Prostate gland (tissue), 2 donors: ENCODE measurements around the gene ABL1. TPM values are rescaled to one million over a fixed set of nuclear protein-coding genes. Genes with fewer than 3 reads are reported as not detected.
A peak's percentile ranks its signal among the peaks of the same experiment; 100 is the strongest.

Source experiments
- DNase-seq: peaks from one replicate; pipeline ENCODE4 v3.0.0-alpha.2; 2019; ENCODE audit warnings: low spot score
- H3K27ac ChIP-seq, 2 donors: fragments of 200-600 bp; sonication (generic); 2 replicates each; pipeline ENCODE4 v1.5.1; 2017 to 2019
- H3K27me3 ChIP-seq: fragments of 200-600 bp; sonication (generic); replicated peaks from 2 replicates; pipeline ENCODE4 v1.5.1; 2019; ENCODE audit not compliant: insufficient read depth
- H3K36me3 ChIP-seq, 2 donors: fragments of 200-600 bp; sonication (generic); 1 replicate in 1 of 2; 2 replicates in 1 of 2; pipeline versions ENCODE4 v1.5.1 to v1.8.1; 2017 to 2019
- H3K4me1 ChIP-seq: fragments of 200-600 bp; sonication (generic); replicated peaks from 2 replicates; pipeline ENCODE4 v1.5.1; 2019
- H3K4me3 ChIP-seq, 2 donors: fragments of 200-600 bp; sonication (generic); 2 replicates each; pipeline ENCODE4 v1.5.1; 2017 to 2019
- H3K9me3 ChIP-seq: fragments of 200-600 bp; sonication (generic); 2 replicates; pipeline ENCODE4 v1.5.1; 2017
- POLR2A ChIP-seq: fragments of 450-650 bp; IDR thresholded peaks from one replicate; pipeline ENCODE4 v1.6.1; 2016; ENCODE audit warnings: antibody characterized with exemption, mild to moderate bottlenecking
- POLR2AphosphoS5 ChIP-seq: sonication (generic); formaldehyde crosslinking; IDR thresholded peaks from one replicate; pipeline ENCODE4 v1.6.1; 2017; ENCODE audit warnings: antibody characterized with exemption
- WGBS: methylation state at CpG from one replicate; pipeline ENCODE4 v1.1.5; 2018; 5-methylcytosine and 5-hydroxymethylcytosine counted together
- intact Hi-C: fragments of 100-400 bp; cut with DNase I; formaldehyde crosslinking; loops from one replicate; pipeline ENCODE4 v1.14.2; 2022
- total RNA-seq, 2 donors: library from RNA; depleted of rRNA; stranded (reverse); fragments of >200 nt; gene quantifications; one replicate each; pipeline ENCODE4 v1.1.0, GENCODE V29; 2016
- TF ChIP-seq, protein P1 (sequence below), 4 experiments: fragments of 200-600 bp in 2 of 4; fragments of 450-650 bp in 2 of 4; sonication (generic) in 2 of 4; IDR thresholded peaks; 1 replicate in 3 of 4; 2 replicates in 1 of 4; pipeline ENCODE4 v1.5.1; 2016 to 2019; ENCODE audit warnings: antibody characterized with exemption in 4 of 4, mild to moderate bottlenecking in 2 of 4, moderate library complexity in 2 of 4

Gene ABL1
- total RNA-seq, 2 donors from 2014 or later, result 48.2 to 73.4 TPM

GRCh38 chr9:130872912-130873503 is 38.0 kb downstream of the ABL1 start:
- no peak for TF ChIP-seq POLR2A
- TF ChIP-seq POLR2AphosphoS5, result peak; percentile 83
- Histone ChIP-seq H3K4me3 (no peak overlapping the region), H3K27ac (peak overlapping the region; percentile 53 to 77), H3K36me3 (no peaks in the 10 kb centered on the region), H3K27me3 (no peaks in the 10 kb centered on the region), H3K9me3 (no peaks in the 10 kb centered on the region), H3K4me1 (peaks cover 20% of the 10 kb centered on the region)
- WGBS, result 51% methylated on average over 13 of the region's 15 CpGs
- peak; percentile 68 for DNase-seq
- intact Hi-C loops, result loop anchor here (5.0 kb wide), 1 partner anchor 174 kb away; no protein-coding TSS in a partner anchor

DNA sequence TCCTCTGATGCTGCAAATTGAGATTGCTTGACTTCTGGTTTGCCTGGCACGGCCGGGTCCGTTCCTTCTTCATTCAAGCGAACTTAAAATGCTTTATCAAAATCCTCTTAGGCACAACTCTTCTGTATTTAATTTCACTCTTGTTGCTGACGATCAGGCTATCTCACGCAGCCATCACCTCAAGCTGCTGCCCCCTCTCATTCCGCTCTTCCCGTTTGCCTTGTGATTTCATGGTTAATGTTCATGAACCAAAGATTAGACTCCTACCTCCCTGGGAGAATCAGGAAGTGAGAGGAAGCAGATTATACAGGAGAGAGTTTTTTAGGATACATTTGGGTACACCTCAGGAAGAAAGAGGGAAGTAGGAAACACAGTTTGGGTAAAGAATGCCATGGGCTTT is 38.9 kb downstream of the ABL1 start:
- H3K27me3 ChIP-seq, result no peaks in the 10 kb centered on the region
- peaks cover 20% of the 10 kb centered on the region for H3K4me1 ChIP-seq
- no peaks in the 10 kb centered on the region for H3K36me3 ChIP-seq
- no peak overlapping the region for H3K4me3 ChIP-seq
- peak overlapping the region in 1 of 2 donors; percentile 77 for H3K27ac ChIP-seq
- WGBS, result 85% methylated on average over 8 of the region's 8 CpGs
- intact Hi-C loops, result loop anchor here (5.0 kb wide), 1 partner anchor 173 kb away; no protein-coding TSS in a partner anchor
- no peaks in the 10 kb centered on the region for H3K9me3 ChIP-seq
- TF ChIP-seq, protein P1, sequence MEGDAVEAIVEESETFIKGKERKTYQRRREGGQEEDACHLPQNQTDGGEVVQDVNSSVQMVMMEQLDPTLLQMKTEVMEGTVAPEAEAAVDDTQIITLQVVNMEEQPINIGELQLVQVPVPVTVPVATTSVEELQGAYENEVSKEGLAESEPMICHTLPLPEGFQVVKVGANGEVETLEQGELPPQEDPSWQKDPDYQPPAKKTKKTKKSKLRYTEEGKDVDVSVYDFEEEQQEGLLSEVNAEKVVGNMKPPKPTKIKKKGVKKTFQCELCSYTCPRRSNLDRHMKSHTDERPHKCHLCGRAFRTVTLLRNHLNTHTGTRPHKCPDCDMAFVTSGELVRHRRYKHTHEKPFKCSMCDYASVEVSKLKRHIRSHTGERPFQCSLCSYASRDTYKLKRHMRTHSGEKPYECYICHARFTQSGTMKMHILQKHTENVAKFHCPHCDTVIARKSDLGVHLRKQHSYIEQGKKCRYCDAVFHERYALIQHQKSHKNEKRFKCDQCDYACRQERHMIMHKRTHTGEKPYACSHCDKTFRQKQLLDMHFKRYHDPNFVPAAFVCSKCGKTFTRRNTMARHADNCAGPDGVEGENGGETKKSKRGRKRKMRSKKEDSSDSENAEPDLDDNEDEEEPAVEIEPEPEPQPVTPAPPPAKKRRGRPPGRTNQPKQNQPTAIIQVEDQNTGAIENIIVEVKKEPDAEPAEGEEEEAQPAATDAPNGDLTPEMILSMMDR (IDR thresholded peaks at IDR 0.05), result no peak
- TF ChIP-seq POLR2A, result no peak
- TF ChIP-seq POLR2AphosphoS5, result no peak
- no peak for DNase-seq

- intact Hi-C loops, result loop anchor here (5.0 kb wide), 1 partner anchor 173 kb away; no protein-coding TSS in a partner anchor
- peaks cover 0 to 3% of the 10 kb centered on the region in 2 donors for H3K36me3 ChIP-seq
- peak overlapping the region in 1 of 2 donors; percentile 77 for H3K27ac ChIP-seq
Measured at GRCh38 chr9:130874783-130875182, 39.7 kb downstream of the ABL1 start.

DNA sequence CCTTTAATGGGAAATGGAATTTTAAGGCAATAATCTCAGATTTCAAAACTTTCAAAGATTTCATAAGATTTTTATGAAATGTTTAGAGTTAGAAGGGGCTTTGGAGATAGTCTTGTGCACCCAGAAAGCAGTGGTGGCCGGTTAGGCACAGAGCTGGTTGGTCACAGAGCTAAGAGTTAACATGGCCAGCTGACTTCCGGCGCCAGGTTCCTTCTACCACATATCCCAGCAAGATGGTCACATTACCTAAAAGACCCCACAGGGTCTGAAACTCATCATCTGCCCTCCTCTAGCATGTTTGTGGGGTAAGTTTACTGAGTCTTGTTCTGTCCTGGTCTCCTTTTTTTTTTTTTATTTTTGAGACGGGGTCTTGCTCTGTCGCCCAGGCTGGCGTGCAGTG is 42.2 kb downstream of the ABL1 start:
- intact Hi-C loops, result no loop called here
- Histone ChIP-seq H3K4me1 (peaks cover 15% of the 10 kb centered on the region), H3K36me3 (peaks cover 7 to 17% of the 10 kb centered on the region in 2 donors), H3K27me3 (no peaks in the 10 kb centered on the region), H3K9me3 (no peaks in the 10 kb centered on the region), H3K4me3 (no peak overlapping the region), H3K27ac (no peak overlapping the region)
- TF ChIP-seq POLR2AphosphoS5 (no peak), POLR2A (no peak)
- TF ChIP-seq, protein P1 (IDR thresholded peaks at IDR 0.05), result no peak
- WGBS, result 97% methylated on average over 6 of the region's 6 CpGs
- DNase-seq, result no peak

More at GRCh38 chr9:130874783-130875182, 39.7 kb downstream of the ABL1 start:
- WGBS, result 89% methylated on average over 5 of the region's 5 CpGs
- no peaks in the 10 kb centered on the region for H3K27me3 ChIP-seq
- no peak for DNase-seq
- TF ChIP-seq POLR2A (no peak), POLR2AphosphoS5 (no peak)
- TF ChIP-seq, protein P1 (IDR thresholded peaks at IDR 0.05), result no peak
- no peaks in the 10 kb centered on the region for H3K9me3 ChIP-seq
- peaks cover 18% of the 10 kb centered on the region for H3K4me1 ChIP-seq
- H3K4me3 ChIP-seq, result no peak overlapping the region

GRCh38 chr9:130878295-130878694 is 43.2 kb downstream of the ABL1 start:
- Histone ChIP-seq H3K36me3 (peaks cover 7 to 17% of the 10 kb centered on the region in 2 donors), H3K27me3 (no peaks in the 10 kb centered on the region), H3K27ac (no peak overlapping the region), H3K9me3 (no peaks in the 10 kb centered on the region), H3K4me3 (no peak overlapping the region), H3K4me1 (peaks cover 7% of the 10 kb centered on the region)
- intact Hi-C loops, result no loop called here
- DNase-seq, result no peak
- 89% methylated on average over 6 of the region's 6 CpGs for WGBS
- TF ChIP-seq, protein P1 (IDR thresholded peaks at IDR 0.05), result no peak
- TF ChIP-seq POLR2AphosphoS5, result no peak
- no peak for TF ChIP-seq POLR2A
